Frontal cortex (tissue), 4 donors: ENCODE data around the gene ATP4A. TPM values are rescaled to one million over a fixed set of nuclear protein-coding genes. Genes with fewer than 3 reads are reported as not detected.
"Not testable (repeated sequence)": the region's sequence is repeated elsewhere in the genome, so short reads cannot be mapped to it uniquely, and the experiment has no call there.

Experiments used
- DNase-seq, 2 donors: peaks; one replicate each; pipeline ENCODE4 v3.0.0; 2012; ENCODE audit warnings: low spot score in 2 of 2
- FAIRE-seq: peaks from 2 replicates; lab custom pipeline; 2012; peaks lifted over from hg19 to GRCh38; lab: Jason Lieb, UNC
- total RNA-seq: library from RNA; depleted of rRNA; stranded (reverse); fragments of >200 nt; gene quantifications from one replicate; pipeline ENCODE4 v1.2.3, GENCODE V29; 2014
- donor health status: control.
- donor health status: control.
- donor health status: control.

The ATP4A gene
- not detected for total RNA-seq

- no peak for DNase-seq
- no peak for FAIRE-seq
These were observed at the start of gene ATP4A for GRCh38 chr19:35563207-35563829. Gene ATP4A, minus strand, starts transcription at chr19:35563658. Its CDS starts 29 bp downstream, at chr19:35563629.

GRCh38 chr19:35612559-35613321 is 49.3 kb upstream of the ATP4A start, which contains the start of gene HAUS5:
Gene HAUS5, plus strand, starts transcription at chr19:35612735. Its CDS starts 60 bp downstream, at chr19:35612795.
- no peak for FAIRE-seq
- DNase-seq: peak; percentile 88 to 98

- DNase-seq (no peak), FAIRE-seq (no peak)
These were observed 48.7 kb upstream of the ATP4A start for GRCh38 chr19:35612224-35612558.

- FAIRE-seq: no peak
These were observed 46.4 kb upstream of the ATP4A start for GRCh38 chr19:35609851-35610353.

GRCh38 chr19:35608251-35608650 is 44.8 kb upstream of the ATP4A start:
- DNase-seq (no peak), FAIRE-seq (no peak)

More at GRCh38 chr19:35609851-35610353, 46.4 kb upstream of the ATP4A start:
- DNase-seq: no peak

GRCh38 chr19:35607661-35608060 is 44.2 kb upstream of the ATP4A start:
- FAIRE-seq (no peak), DNase-seq (no peak)

GRCh38 chr19:35607170-35607569 is 43.7 kb upstream of the ATP4A start:
- not testable (repeated sequence) for DNase-seq, FAIRE-seq

- not testable (repeated sequence) for FAIRE-seq, DNase-seq
These were observed 41.0 kb upstream of the ATP4A start for GRCh38 chr19:35604436-35604835.

GRCh38 chr19:35601971-35602370 is 38.5 kb upstream of the ATP4A start:
- DNase-seq (no peak), FAIRE-seq (no peak)

- DNase-seq: no peak
- FAIRE-seq: no peak
These were observed 33.0 kb upstream of the ATP4A start for GRCh38 chr19:35596366-35596999.

- no peak for FAIRE-seq
- DNase-seq: no peak
These were observed 32.5 kb upstream of the ATP4A start for GRCh38 chr19:35595928-35596327.

GRCh38 chr19:35595026-35595425 is 31.6 kb upstream of the ATP4A start:
- not testable (repeated sequence) for DNase-seq, FAIRE-seq

- no peak for FAIRE-seq
- peak in 1 of 2 donors; percentile 37 for DNase-seq
These were observed 28.8 kb upstream of the ATP4A start for GRCh38 chr19:35592226-35592625.

- DNase-seq (no peak), FAIRE-seq (no peak)
These were observed 27.4 kb upstream of the ATP4A start for GRCh38 chr19:35590875-35591274.

- FAIRE-seq (no peak), DNase-seq (no peak)
These were observed 23.9 kb upstream of the ATP4A start for GRCh38 chr19:35587321-35587720.

- FAIRE-seq: no peak
These were observed 22.4 kb upstream of the ATP4A start, which contains the start of gene PMIS2 for GRCh38 chr19:35585848-35586247. Gene PMIS2, plus strand, starts transcription at chr19:35586173. Its CDS starts 87 bp downstream, at chr19:35586260.

GRCh38 chr19:35582760-35583159 is 19.3 kb upstream of the ATP4A start:
- DNase-seq (no peak), FAIRE-seq (no peak)

More at GRCh38 chr19:35585848-35586247, 22.4 kb upstream of the ATP4A start, which contains the start of gene PMIS2:
- DNase-seq: no peak

GRCh38 chr19:35578707-35579106 is 15.2 kb upstream of the ATP4A start:
- FAIRE-seq: no peak
- no peak for DNase-seq

- no peak for FAIRE-seq
- DNase-seq: no peak
These were observed 14.5 kb upstream of the ATP4A start for GRCh38 chr19:35577918-35578317.

- DNase-seq (no peak), FAIRE-seq (no peak)
These were observed 8.0 kb upstream of the ATP4A start for GRCh38 chr19:35571406-35571965.
